ENCODE data around the gene CBLC.
A peak's percentile ranks its signal among the peaks of the same experiment; 100 is the strongest.

Gene CBLC

GRCh38 chr19:44817725-44818465 lies 40.2 kb downstream of the CBLC start (continued):
- TF ChIP-seq RBAK (tag by site-specific recombination; IDR thresholded peaks at IDR 0.05) = no peak
- no peak for TF ChIP-seq ZNF513 (tag by site-specific recombination; IDR thresholded peaks at IDR 0.05)
- TF ChIP-seq GLI2 (tag by site-specific recombination; IDR thresholded peaks at IDR 0.05; ENCODE audit: borderline replicate concordance, low read depth) = no peak

- H3K9me3 ChIP-seq (ENCODE audit: control insufficient read depth, insufficient read depth, low read depth, low read length) = no peaks in the 10 kb centered on the region
- H3K36me3 ChIP-seq (ENCODE audit: control insufficient read depth in 2 of 2, insufficient read depth in 1 of 2, low read length in 2 of 2) = peaks cover 0 to 11% of the 10 kb centered on the region in 2 experiments; a peak in 1 of 3 replicates
- H3K27ac ChIP-seq (ENCODE audit: extremely low read depth, low read depth, low read length) = no peak overlapping the region
- no peak for TF ChIP-seq TRIM28 (IDR thresholded peaks at IDR 0.05; ENCODE audit: borderline replicate concordance, low read length)
- no peak for TF ChIP-seq SCRT2 (tag by site-specific recombination; IDR thresholded peaks at IDR 0.05)
- TF ChIP-seq ZNF560 (tag by site-specific recombination; IDR thresholded peaks at IDR 0.05; ENCODE audit: borderline replicate concordance) = no peak
- TF ChIP-seq ZBTB48 (tag by site-specific recombination; IDR thresholded peaks at IDR 0.05) = no peak
- TF ChIP-seq GLIS1 (tag by site-specific recombination; IDR thresholded peaks at IDR 0.05) = peak; percentile 31; the same call in 1 of the 2 replicates
- TF ChIP-seq ZNF274 (IDR thresholded peaks at IDR 0.05; ENCODE audit: low read length) = no peak
- no peak for TF ChIP-seq ZNF274 (tag by site-specific recombination; IDR thresholded peaks at IDR 0.05; ENCODE audit: borderline replicate concordance)
- no peak for TF ChIP-seq ZNF214 (tag by site-specific recombination; IDR thresholded peaks at IDR 0.05; ENCODE audit: borderline replicate concordance)
- ChIA-PET CTCF (interaction anchor here (0.6 to 1.8 kb wide), 3 partner anchors 10 to 95 kb away, joined by 3 to 4 read pairs (median 4); no protein-coding TSS in a partner anchor), POLR2A (no interaction called here)
- H3K4me1 ChIP-seq (ENCODE audit: control insufficient read depth, insufficient read depth, low read length) = peaks cover 6% of the 10 kb centered on the region
- no peak overlapping the region for H3K4me3 ChIP-seq (ENCODE audit: low read depth, low read length)
Measured at GRCh38 chr19:44818466-44819031, 40.9 kb downstream of the CBLC start.

DNA sequence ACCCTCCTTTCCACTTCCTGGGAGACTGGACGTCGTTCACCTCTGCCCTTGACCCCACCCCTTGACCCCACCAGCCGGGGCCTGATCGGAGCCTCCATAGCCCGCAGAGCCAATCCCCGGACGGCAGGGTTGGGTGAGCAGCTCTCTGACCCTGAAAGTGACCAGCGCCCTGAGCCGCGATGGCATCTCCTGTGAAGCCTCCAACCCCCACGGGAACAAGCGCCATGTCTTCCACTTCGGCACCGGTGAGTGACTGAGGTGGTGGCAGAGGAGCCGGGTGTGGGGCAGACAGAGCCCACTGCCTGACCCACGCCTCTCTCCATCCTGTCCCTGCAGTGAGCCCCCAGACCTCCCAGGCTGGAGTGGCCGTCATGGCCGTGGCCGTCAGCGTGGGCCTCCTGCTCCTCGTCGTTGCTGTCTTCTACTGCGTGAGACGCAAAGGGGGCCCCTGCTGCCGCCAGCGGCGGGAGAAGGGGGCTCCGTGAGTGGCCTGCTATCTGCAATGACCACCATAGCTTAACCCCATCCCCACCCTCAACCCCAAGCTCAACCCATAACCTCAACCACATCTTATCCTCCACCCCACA lies 41.6 kb downstream of the CBLC start:
- POLR2A ChIA-PET = no interaction called here
- no peak for TF ChIP-seq ZNF560 (tag by site-specific recombination; IDR thresholded peaks at IDR 0.05; ENCODE audit: borderline replicate concordance)
- TF ChIP-seq ZEB2 (tag by site-specific recombination; IDR thresholded peaks at IDR 0.05) = no peak
- no peak for TF ChIP-seq ZNF292 (tag by site-specific recombination; IDR thresholded peaks at IDR 0.05; ENCODE audit: borderline replicate concordance, low read depth)
- TF ChIP-seq ZNF223 (tag by site-specific recombination; IDR thresholded peaks at IDR 0.05) = no peak
- TF ChIP-seq, protein P1, sequence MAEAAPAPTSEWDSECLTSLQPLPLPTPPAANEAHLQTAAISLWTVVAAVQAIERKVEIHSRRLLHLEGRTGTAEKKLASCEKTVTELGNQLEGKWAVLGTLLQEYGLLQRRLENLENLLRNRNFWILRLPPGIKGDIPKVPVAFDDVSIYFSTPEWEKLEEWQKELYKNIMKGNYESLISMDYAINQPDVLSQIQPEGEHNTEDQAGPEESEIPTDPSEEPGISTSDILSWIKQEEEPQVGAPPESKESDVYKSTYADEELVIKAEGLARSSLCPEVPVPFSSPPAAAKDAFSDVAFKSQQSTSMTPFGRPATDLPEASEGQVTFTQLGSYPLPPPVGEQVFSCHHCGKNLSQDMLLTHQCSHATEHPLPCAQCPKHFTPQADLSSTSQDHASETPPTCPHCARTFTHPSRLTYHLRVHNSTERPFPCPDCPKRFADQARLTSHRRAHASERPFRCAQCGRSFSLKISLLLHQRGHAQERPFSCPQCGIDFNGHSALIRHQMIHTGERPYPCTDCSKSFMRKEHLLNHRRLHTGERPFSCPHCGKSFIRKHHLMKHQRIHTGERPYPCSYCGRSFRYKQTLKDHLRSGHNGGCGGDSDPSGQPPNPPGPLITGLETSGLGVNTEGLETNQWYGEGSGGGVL (tag by site-specific recombination; IDR thresholded peaks at IDR 0.05) = no peak
- TF ChIP-seq BCL11B (tag by site-specific recombination; IDR thresholded peaks at IDR 0.05; ENCODE audit: low read depth) = no peak
- TF ChIP-seq ZNF513 (tag by site-specific recombination; IDR thresholded peaks at IDR 0.05) = no peak
- no peak for TF ChIP-seq ZNF544 (tag by site-specific recombination; IDR thresholded peaks at IDR 0.05)
- TF ChIP-seq, protein P2, sequence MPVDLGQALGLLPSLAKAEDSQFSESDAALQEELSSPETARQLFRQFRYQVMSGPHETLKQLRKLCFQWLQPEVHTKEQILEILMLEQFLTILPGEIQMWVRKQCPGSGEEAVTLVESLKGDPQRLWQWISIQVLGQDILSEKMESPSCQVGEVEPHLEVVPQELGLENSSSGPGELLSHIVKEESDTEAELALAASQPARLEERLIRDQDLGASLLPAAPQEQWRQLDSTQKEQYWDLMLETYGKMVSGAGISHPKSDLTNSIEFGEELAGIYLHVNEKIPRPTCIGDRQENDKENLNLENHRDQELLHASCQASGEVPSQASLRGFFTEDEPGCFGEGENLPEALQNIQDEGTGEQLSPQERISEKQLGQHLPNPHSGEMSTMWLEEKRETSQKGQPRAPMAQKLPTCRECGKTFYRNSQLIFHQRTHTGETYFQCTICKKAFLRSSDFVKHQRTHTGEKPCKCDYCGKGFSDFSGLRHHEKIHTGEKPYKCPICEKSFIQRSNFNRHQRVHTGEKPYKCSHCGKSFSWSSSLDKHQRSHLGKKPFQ (tag by site-specific recombination; IDR thresholded peaks at IDR 0.05) = no peak

More for the DNA sequence above, 41.6 kb downstream of the CBLC start:
- Histone ChIP-seq H3K36me3 (ENCODE audit: control insufficient read depth in 2 of 2, insufficient read depth in 1 of 2, low read length in 2 of 2) (peaks cover 0 to 3% of the 10 kb centered on the region in 2 experiments; a peak in 1 of 3 replicates), H3K4me1 (ENCODE audit: control insufficient read depth, insufficient read depth, low read length) (peaks cover 6% of the 10 kb centered on the region), H3K27ac (ENCODE audit: extremely low read depth, low read depth, low read length) (no peak overlapping the region), H3K9me3 (ENCODE audit: control insufficient read depth, insufficient read depth, low read depth, low read length) (no peaks in the 10 kb centered on the region), H3K4me3 (ENCODE audit: low read depth, low read length) (no peak overlapping the region)
- CTCF ChIA-PET = interaction anchor here (0.7 to 1.8 kb wide), 4 partner anchors 11 to 130 kb away, joined by 3 to 4 read pairs (median 4); no protein-coding TSS in a partner anchor
